Esophagus muscularis mucosa (tissue), 4 donors: Measurements from ENCODE around the gene ITPR1.

Source experiments
- EP300 ChIP-seq: sonication (generic); formaldehyde crosslinking; IDR thresholded peaks from one replicate; pipeline ENCODE4 v1.6.1; 2017; ENCODE audit warnings: antibody characterized with exemption
- POLR2A ChIP-seq: fragments of 450-650 bp; IDR thresholded peaks from one replicate; pipeline ENCODE4 v1.6.1; 2017; ENCODE audit warnings: antibody characterized with exemption, moderate library complexity, mild to moderate bottlenecking, low read depth
- POLR2AphosphoS5 ChIP-seq, 2 donors: sonication (generic); formaldehyde crosslinking; IDR thresholded peaks; one replicate each; pipeline ENCODE4 v1.6.1; 2017; ENCODE audit warnings: antibody characterized with exemption in 2 of 2
- TF ChIP-seq, protein P1 (sequence below), 3 experiments: fragments of 200-600 bp in 2 of 3; fragments of 450-650 bp in 1 of 3; sonication (generic) in 2 of 3; IDR thresholded peaks; one replicate each; pipeline ENCODE4 v1.5.1; 2017 to 2019; ENCODE audit warnings: antibody characterized with exemption in 3 of 3, mild to moderate bottlenecking in 2 of 3, moderate library complexity in 1 of 3

DNA sequence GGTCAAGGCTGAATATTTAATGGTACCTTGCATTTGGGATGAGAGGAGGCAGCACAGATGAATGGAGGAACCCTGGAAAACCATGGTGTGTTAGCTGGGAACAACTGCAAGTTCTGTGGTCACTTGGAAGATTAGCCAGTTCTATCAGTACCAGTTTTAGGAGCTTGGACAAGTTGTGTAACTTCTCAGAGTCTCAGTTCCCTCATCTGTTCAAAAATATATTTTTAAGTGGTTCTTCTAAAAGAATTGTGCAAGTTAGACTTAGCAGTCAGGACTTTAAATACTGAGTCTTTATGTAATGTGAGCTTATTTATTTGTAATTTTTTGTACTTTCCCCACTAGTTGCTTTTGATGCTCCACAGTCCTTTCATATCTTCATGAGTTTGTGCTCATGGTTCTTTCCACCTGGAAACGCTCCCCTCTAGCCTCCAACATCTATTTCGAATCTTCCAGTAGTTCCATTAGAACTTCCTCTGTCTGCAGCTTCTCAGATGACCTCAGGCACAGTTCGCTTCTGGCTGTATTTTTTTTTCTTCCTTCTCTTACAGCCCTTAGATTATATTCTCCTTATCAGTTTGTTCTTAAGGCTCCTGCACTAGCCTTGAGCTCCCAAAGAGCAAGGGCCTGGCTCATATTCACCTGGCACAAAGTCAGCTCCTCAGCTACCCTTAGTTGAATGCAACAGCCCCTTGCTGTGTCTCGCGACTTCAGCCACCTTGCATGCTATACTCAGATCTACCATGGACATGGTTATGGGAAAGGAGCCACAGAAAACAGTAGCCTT lies 27.1 kb downstream of the ITPR1 start:
- TF ChIP-seq, protein P1, sequence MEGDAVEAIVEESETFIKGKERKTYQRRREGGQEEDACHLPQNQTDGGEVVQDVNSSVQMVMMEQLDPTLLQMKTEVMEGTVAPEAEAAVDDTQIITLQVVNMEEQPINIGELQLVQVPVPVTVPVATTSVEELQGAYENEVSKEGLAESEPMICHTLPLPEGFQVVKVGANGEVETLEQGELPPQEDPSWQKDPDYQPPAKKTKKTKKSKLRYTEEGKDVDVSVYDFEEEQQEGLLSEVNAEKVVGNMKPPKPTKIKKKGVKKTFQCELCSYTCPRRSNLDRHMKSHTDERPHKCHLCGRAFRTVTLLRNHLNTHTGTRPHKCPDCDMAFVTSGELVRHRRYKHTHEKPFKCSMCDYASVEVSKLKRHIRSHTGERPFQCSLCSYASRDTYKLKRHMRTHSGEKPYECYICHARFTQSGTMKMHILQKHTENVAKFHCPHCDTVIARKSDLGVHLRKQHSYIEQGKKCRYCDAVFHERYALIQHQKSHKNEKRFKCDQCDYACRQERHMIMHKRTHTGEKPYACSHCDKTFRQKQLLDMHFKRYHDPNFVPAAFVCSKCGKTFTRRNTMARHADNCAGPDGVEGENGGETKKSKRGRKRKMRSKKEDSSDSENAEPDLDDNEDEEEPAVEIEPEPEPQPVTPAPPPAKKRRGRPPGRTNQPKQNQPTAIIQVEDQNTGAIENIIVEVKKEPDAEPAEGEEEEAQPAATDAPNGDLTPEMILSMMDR (IDR thresholded peaks at IDR 0.05), result no peak
- TF ChIP-seq EP300 (no peak), POLR2A (no peak), POLR2AphosphoS5 (IDR thresholded peaks at IDR 0.05) (no peak)
